ENCODE measurements around the gene NRP1. TPM values are rescaled to one million over a fixed set of nuclear protein-coding genes. Genes with fewer than 3 reads are reported as not detected.
A peak's percentile ranks its signal among the peaks of the same experiment; 100 is the strongest.

Gene NRP1
- total and polyA plus RNA-seq, 4 experiments from 2014 or later: 1.6 TPM; not detected in 2

DNA sequence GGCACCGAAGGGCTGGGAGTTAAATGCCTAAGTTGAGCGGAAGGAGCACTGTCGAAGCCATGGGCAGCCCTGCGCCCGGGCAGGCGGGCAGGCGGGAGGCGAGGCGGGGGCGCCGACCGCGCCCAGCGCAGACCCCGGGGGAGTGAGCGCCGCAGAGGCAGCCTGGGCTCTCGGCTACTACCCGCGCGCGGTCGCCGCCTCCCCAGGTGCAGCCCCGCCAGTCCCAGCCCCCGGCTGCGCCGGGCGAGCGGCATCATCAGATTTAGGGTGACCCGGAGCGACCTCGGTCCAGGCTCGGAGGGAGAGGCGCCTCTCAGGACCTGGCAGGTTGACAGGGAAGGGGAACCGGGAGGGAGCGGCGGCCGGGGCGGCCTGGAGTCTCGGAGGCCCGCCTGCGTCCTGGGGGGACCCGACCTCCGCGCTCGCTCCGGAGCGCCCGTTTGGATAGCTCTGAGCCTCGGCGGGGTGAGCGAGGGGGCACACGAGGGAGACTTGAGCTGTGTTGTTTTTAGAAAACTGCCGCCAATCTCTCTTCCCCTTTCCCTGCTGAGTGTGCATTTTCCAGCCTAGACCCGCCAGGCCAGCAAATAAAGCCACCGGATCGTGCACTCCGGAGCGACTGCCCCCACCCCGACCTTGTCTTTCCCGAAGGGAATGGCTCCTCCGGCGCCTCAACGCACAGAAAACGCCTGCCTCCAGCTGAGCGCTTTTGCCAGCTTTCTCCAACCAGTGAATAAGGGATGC, 2.3 kb upstream of the NRP1 start:
- POLR2A ChIA-PET (ENCODE audit: partially characterized antibody): no interaction called here
- Histone ChIP-seq H3K4me1 (ENCODE audit: insufficient read depth, low read length) (peaks cover 20% of the 10 kb centered on the region), H3K27me3 (ENCODE audit: insufficient read depth, low read length) (peaks cover 17% of the 10 kb centered on the region), H3K27ac (ENCODE audit: low read depth, low read length) (no peak overlapping the region), H3K9me3 (ENCODE audit: control insufficient read depth in 1 of 2, low read length in 2 of 2) (no peaks in the 10 kb centered on the region), H3K4me3 (ENCODE audit: low read length in 2 of 2) (no peak overlapping the region), H3K36me3 (ENCODE audit: insufficient read depth, low read length) (no peaks in the 10 kb centered on the region)
- Mint-ChIP-seq H3K4me3 (peak overlapping the region; percentile 32 to 79 (median 69)), H3K4me1 (peaks cover 18 to 33% (median 26%) of the 10 kb centered on the region in 4 donors), H3K27me3 (peaks cover 34 to 35% of the 10 kb centered on the region in 2 donors), H3K36me3 (no peaks in the 10 kb centered on the region), H3K27ac (peak overlapping the region in 1 of 7 donors; percentile 59), H3K9me3 (no peaks in the 10 kb centered on the region)
- DNase-seq: peak in 1 of 5 donors; percentile 6
- intact Hi-C loops (cut with micrococcal nuclease): no loop called here
- CTCF ChIA-PET (ENCODE audit: partially characterized antibody): no interaction called here

DNA sequence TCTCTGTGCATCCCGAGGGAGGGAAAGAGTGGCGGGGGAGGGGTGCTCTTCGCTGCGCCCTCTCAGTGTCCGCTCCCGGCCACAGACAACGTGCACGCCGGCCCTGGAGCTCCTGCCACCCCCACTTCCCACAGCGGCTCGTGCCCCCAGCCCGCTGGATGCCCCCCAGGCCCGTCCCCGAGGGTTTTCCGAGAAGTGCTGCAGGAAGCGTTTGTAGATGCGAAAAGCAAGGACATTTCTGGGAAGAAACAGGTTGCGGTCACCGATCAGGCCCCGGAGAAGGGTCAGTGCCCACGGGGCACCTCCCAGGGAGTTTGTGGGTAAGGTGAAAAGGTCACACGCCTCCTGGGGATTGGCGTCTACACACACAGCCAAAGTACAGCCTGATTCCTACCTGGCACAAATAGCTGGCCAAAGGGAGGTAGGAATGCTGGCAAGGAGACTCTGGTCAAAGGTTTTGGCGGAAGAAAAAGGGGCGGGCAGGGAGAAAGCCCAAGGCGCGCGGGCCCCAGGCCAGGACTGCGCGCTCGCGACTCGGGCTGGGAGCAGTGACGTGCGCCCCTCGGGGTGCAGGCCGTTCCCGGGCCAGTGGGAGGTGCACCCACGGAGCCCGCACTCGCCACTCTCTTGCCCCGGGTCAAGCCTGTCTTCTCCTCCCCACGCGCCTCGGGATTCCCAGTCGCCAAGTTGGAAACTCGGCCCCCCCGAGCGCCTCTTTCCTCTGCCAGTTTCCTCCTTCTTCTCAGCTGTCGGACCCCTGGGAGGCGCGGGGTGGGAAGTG, 1.5 kb upstream of the NRP1 start:
- Histone ChIP-seq H3K36me3 (ENCODE audit: insufficient read depth, low read length) (no peaks in the 10 kb centered on the region), H3K4me1 (ENCODE audit: insufficient read depth, low read length) (peaks cover 20% of the 10 kb centered on the region), H3K27ac (ENCODE audit: low read depth, low read length) (no peak overlapping the region), H3K9me3 (ENCODE audit: control insufficient read depth in 1 of 2, low read length in 2 of 2) (no peaks in the 10 kb centered on the region), H3K4me3 (ENCODE audit: low read length in 2 of 2) (peak overlapping the region in 1 of 2 donors; percentile 28), H3K27me3 (ENCODE audit: insufficient read depth, low read length) (peaks cover 19% of the 10 kb centered on the region)
- ChIA-PET POLR2A (ENCODE audit: partially characterized antibody) (no interaction called here), CTCF (ENCODE audit: partially characterized antibody) (interaction anchor here (1.7 kb wide), 1 partner anchor 143 kb away, joined by 5 read pairs; no protein-coding TSS in a partner anchor)
- H3K4me1 Mint-ChIP-seq: peaks cover 16 to 31% (median 22%) of the 10 kb centered on the region in 4 donors
- H3K36me3 Mint-ChIP-seq: no peaks in the 10 kb centered on the region
- no peaks in the 10 kb centered on the region for H3K9me3 Mint-ChIP-seq
- no peak for DNase-seq
- peaks cover 40 to 41% of the 10 kb centered on the region in 2 donors for H3K27me3 Mint-ChIP-seq
- intact Hi-C loops (cut with micrococcal nuclease): no loop called here
- peak overlapping the region; percentile 40 to 75 (median 62) for H3K4me3 Mint-ChIP-seq
- H3K27ac Mint-ChIP-seq: no peak overlapping the region

DNA sequence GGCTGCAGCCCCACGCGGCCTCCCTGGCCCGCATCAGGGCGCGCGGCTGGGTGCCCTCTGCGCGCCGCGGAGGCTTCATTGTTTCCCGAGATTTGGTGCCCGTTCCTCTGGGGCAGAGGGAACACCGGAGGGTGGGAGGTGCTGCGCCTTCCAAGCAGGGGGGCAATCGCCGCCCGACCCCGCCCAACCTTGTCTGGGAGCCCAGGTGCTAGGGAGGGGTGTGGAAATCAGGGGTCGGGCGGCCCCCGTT, 1.0 kb upstream of the NRP1 start:
- H3K27me3 Mint-ChIP-seq: peaks cover 43 to 44% of the 10 kb centered on the region in 2 donors
- peaks cover 15 to 32% (median 23%) of the 10 kb centered on the region in 4 donors for H3K4me1 Mint-ChIP-seq
- CTCF ChIA-PET (ENCODE audit: partially characterized antibody): interaction anchor here (1.7 kb wide), 1 partner anchor 142 kb away, joined by 5 read pairs; no protein-coding TSS in a partner anchor
- H3K9me3 Mint-ChIP-seq: no peaks in the 10 kb centered on the region
- peak overlapping the region in 4 of 8 donors; percentile 7 to 71 (median 50) for H3K4me3 Mint-ChIP-seq
- Histone ChIP-seq H3K4me3 (ENCODE audit: low read length in 2 of 2) (peak overlapping the region in 1 of 2 donors; percentile 15), H3K4me1 (ENCODE audit: insufficient read depth, low read length) (peaks cover 20% of the 10 kb centered on the region), H3K27ac (ENCODE audit: low read depth, low read length) (no peak overlapping the region), H3K27me3 (ENCODE audit: insufficient read depth, low read length) (peaks cover 21% of the 10 kb centered on the region), H3K36me3 (ENCODE audit: insufficient read depth, low read length) (no peaks in the 10 kb centered on the region), H3K9me3 (ENCODE audit: control insufficient read depth in 1 of 2, low read length in 2 of 2) (no peaks in the 10 kb centered on the region)
- POLR2A ChIA-PET (ENCODE audit: partially characterized antibody): no interaction called here
- DNase-seq: no peak
- H3K36me3 Mint-ChIP-seq: no peaks in the 10 kb centered on the region
- no peak overlapping the region for H3K27ac Mint-ChIP-seq
- intact Hi-C loops (cut with micrococcal nuclease): no loop called here

DNA sequence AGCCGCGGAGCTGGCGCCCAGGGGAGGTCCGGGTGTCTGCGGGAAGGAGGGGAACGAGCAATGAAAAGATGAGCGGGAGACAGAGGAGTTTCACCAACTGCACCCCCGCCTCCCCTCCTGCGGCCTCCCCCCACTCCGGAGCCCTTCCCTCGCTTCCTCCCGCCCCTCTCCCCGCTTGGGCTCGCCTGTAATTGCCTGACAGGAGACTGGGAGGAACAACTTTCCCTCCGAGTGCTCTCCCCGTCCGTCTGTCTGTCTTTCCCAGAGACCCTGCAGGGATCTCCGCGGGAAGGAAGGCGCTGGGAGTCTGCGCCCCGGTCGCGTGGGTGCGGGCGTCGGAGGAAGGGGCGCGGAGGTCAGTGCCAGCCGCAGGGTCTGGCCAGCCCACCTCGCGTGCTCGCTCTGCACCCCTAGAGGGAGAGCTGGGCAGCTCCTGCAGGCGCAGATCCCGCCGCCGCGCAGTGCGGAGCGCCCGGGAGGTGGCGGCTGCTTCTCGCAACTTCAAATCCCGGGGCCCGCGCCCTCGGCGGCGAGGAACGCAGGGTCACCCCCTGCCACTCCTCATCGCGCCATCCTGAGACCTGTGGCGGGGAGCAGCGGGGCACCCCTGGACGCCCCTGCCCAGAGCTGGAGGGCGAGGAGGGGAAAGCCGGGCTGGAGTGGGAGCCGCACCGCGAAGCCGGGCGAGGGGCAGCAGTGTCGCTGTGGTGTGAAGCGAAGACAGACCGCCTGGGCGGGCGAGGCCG, 511 bp upstream of the NRP1 start:
- H3K27ac Mint-ChIP-seq: no peak overlapping the region
- H3K27me3 ChIP-seq (ENCODE audit: insufficient read depth, low read length): peaks cover 21% of the 10 kb centered on the region
- H3K9me3 ChIP-seq (ENCODE audit: control insufficient read depth in 1 of 2, low read length in 2 of 2): no peaks in the 10 kb centered on the region
- H3K36me3 ChIP-seq (ENCODE audit: insufficient read depth, low read length): no peaks in the 10 kb centered on the region
- H3K4me3 Mint-ChIP-seq: peak overlapping the region; percentile 14 to 91 (median 70)
- peaks cover 46 to 48% of the 10 kb centered on the region in 2 donors for H3K27me3 Mint-ChIP-seq
- H3K36me3 Mint-ChIP-seq: no peaks in the 10 kb centered on the region
- intact Hi-C loops (cut with micrococcal nuclease): loop anchor here (5.0 kb wide), 2 partner anchors 68 to 88 kb away; no protein-coding TSS in a partner anchor
- H3K4me3 ChIP-seq (ENCODE audit: low read length in 2 of 2): peak overlapping the region in 1 of 2 donors; percentile 15
- H3K9me3 Mint-ChIP-seq: no peaks in the 10 kb centered on the region
- peaks cover 20% of the 10 kb centered on the region for H3K4me1 ChIP-seq (ENCODE audit: insufficient read depth, low read length)
- ChIA-PET CTCF (ENCODE audit: partially characterized antibody) (interaction anchor here (1.4 to 1.7 kb wide), 2 partner anchors 8 to 142 kb away, joined by 4 to 5 read pairs; no protein-coding TSS in a partner anchor), POLR2A (ENCODE audit: partially characterized antibody) (interaction anchor here (1.0 kb wide), 1 partner anchor 956 kb away, joined by 3 read pairs; no protein-coding TSS in a partner anchor)
- peak in 4 of 5 donors; percentile 8 to 23 (median 20) for DNase-seq
- H3K27ac ChIP-seq (ENCODE audit: low read depth, low read length): no peak overlapping the region
- peaks cover 15 to 33% (median 24%) of the 10 kb centered on the region in 4 donors for H3K4me1 Mint-ChIP-seq

DNA sequence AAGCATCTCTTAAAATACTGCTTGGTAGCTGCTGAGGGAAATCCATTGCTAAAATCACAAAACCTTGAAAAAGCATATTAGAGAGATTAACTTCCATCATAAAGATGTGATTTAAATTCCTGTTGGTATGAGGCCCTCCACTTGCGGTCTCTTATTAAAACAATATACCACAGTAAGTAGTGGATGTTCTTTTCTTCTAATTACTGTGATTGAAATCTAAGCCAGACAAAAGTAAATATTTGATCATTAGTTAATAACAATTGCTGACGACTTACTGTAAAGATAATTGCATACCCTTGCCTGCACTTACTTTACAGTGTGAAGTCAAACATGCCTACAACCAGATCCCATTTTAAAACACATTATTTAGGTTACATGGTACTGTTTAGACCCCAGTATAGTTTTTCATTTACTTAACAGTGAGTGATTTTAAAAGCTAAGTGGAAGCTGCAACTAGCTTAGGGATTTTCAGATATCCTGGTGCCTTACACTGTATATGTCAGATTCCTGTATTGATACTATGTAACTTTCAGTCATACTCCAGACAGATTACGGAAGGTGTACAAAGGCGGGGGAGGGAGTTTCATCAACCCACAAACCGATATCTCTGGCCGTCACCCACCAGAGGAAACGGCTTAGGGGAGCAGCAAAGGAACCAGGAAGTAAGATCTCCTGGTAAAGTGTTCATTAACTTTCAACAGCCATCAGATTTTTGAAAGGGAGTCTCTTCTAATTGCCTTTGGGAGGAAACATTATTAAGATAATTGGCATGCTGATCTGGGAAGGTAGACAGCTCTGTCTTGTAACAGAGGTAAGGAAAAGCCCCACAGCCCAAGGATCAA, 986 bp downstream of the NRP1 start:
- Mint-ChIP-seq H3K27ac (peak overlapping the region in 4 of 7 donors; percentile 12 to 79 (median 31)), H3K4me1 (peaks cover 15 to 33% (median 24%) of the 10 kb centered on the region in 4 donors), H3K9me3 (no peaks in the 10 kb centered on the region), H3K36me3 (no peaks in the 10 kb centered on the region), H3K4me3 (peak overlapping the region; percentile 78 to 91 (median 84)), H3K27me3 (peaks cover 46 to 47% of the 10 kb centered on the region in 2 donors)
- H3K4me3 ChIP-seq (ENCODE audit: low read length in 2 of 2): peak overlapping the region; percentile 2 to 49
- intact Hi-C loops (cut with micrococcal nuclease): loop anchor here (5.0 kb wide), 2 partner anchors 66 to 86 kb away; no protein-coding TSS in a partner anchor
- peak; percentile 33 to 58 (median 37) for DNase-seq
- peaks cover 17% of the 10 kb centered on the region for H3K27me3 ChIP-seq (ENCODE audit: insufficient read depth, low read length)
- no peaks in the 10 kb centered on the region for H3K9me3 ChIP-seq (ENCODE audit: control insufficient read depth in 1 of 2, low read length in 2 of 2)
- peaks cover 20% of the 10 kb centered on the region for H3K4me1 ChIP-seq (ENCODE audit: insufficient read depth, low read length)
- no peak overlapping the region for H3K27ac ChIP-seq (ENCODE audit: low read depth, low read length)
- CTCF ChIA-PET (ENCODE audit: partially characterized antibody): interaction anchor here (0.7 to 4.2 kb wide), 8 partner anchors 9 to 1304 kb away, joined by 3 to 36 read pairs (median 11); no protein-coding TSS in a partner anchor
- no peaks in the 10 kb centered on the region for H3K36me3 ChIP-seq (ENCODE audit: insufficient read depth, low read length)
- POLR2A ChIA-PET (ENCODE audit: partially characterized antibody): no interaction called here
